Stimulated activated CD8-positive, alpha-beta memory T cell treated with anti-CD3 and anti-CD28 coated beads, Interleukin-7, amount 100 ng/mL, for 1 hour (primary cell): ENCODE measurements around the gene FBLIM1.
A peak's percentile ranks its signal among the peaks of the same experiment; 100 is the strongest.

Experiments used
- DNase-seq, 2 donors: peaks; one replicate each; pipeline ENCODE4 v3.0.0-alpha.2; 2020; ENCODE audit warnings: low read depth in 2 of 2

The FBLIM1 gene

GRCh38 chr1:15730936-15731335, 27.7 kb upstream of the FBLIM1 start:
- DNase-seq, result no peak

- no peak for DNase-seq
Measured at GRCh38 chr1:15731735-15732685, 26.6 kb upstream of the FBLIM1 start.

GRCh38 chr1:15732686-15733081, 25.9 kb upstream of the FBLIM1 start:
- no peak for DNase-seq

- no peak for DNase-seq
Measured at GRCh38 chr1:15733218-15733725, 25.3 kb upstream of the FBLIM1 start.

GRCh38 chr1:15733726-15734226, 24.8 kb upstream of the FBLIM1 start:
- no peak for DNase-seq

- DNase-seq, result no peak
Measured at GRCh38 chr1:15734296-15734695, 24.3 kb upstream of the FBLIM1 start.

- DNase-seq, result no peak
Measured at GRCh38 chr1:15734901-15735300, 23.7 kb upstream of the FBLIM1 start.

GRCh38 chr1:15735304-15736037, 23.1 kb upstream of the FBLIM1 start:
- DNase-seq, result no peak

- no peak for DNase-seq
Measured at GRCh38 chr1:15736038-15736891, 22.3 kb upstream of the FBLIM1 start, which contains the start of gene SLC25A34. TSS of gene SLC25A34 (plus strand) at chr1:15736258. CDS start at chr1:15736486, 228 bp downstream.

GRCh38 chr1:15736892-15737261, 21.7 kb upstream of the FBLIM1 start:
- no peak for DNase-seq

GRCh38 chr1:15737324-15738319, 21.0 kb upstream of the FBLIM1 start:
- DNase-seq, result no peak

GRCh38 chr1:15738416-15739113, 20.0 kb upstream of the FBLIM1 start:
- DNase-seq, result no peak

GRCh38 chr1:15739259-15739658, 19.3 kb upstream of the FBLIM1 start:
- no peak for DNase-seq

GRCh38 chr1:15739745-15740144, 18.9 kb upstream of the FBLIM1 start:
- no peak for DNase-seq

- DNase-seq, result peak; percentile 14 to 41
Measured at GRCh38 chr1:15740924-15741850, 17.4 kb upstream of the FBLIM1 start.

- no peak for DNase-seq
Measured at GRCh38 chr1:15742339-15742801, 16.2 kb upstream of the FBLIM1 start, which contains the start of gene TMEM82. TSS of gene TMEM82 (plus strand) at chr1:15742499. CDS start at chr1:15742560, 61 bp downstream.

- DNase-seq, result no peak
Measured at GRCh38 chr1:15744122-15744679, 14.4 kb upstream of the FBLIM1 start.

GRCh38 chr1:15747378-15747777, 11.2 kb upstream of the FBLIM1 start:
- no peak for DNase-seq
